Stimulated activated CD8-positive, alpha-beta memory T cell treated with anti-CD3 and anti-CD28 coated beads, Interleukin-7, amount 100 ng/mL, for 24 hours (primary cell): ENCODE data around the gene SRRM1.
"Not testable (repeated sequence)": the region's sequence is repeated elsewhere in the genome, so short reads cannot be mapped to it uniquely, and the experiment has no call there.

Experiments
- DNase-seq: peaks from one replicate; pipeline ENCODE4 v3.0.0-alpha.2; 2020; ENCODE audit warnings: low read depth

Gene SRRM1

GRCh38 chr1:24695202-24695974 lies 52.3 kb downstream of the SRRM1 start:
- no peak for DNase-seq

GRCh38 chr1:24696041-24696755 lies 53.1 kb downstream of the SRRM1 start:
- no peak for DNase-seq

- DNase-seq, result no peak
These were observed 53.7 kb downstream of the SRRM1 start for GRCh38 chr1:24696756-24697330.

- not testable (repeated sequence) for DNase-seq
These were observed 54.4 kb downstream of the SRRM1 start for GRCh38 chr1:24697453-24698001.

GRCh38 chr1:24698326-24698725 lies 55.2 kb downstream of the SRRM1 start:
- DNase-seq, result not testable (repeated sequence)

- DNase-seq, result no peak
These were observed 56.5 kb downstream of the SRRM1 start for GRCh38 chr1:24699628-24700027.

GRCh38 chr1:24702511-24703293 lies 59.6 kb downstream of the SRRM1 start:
- DNase-seq, result no peak

- no peak for DNase-seq
These were observed 61.5 kb downstream of the SRRM1 start for GRCh38 chr1:24704411-24705259.

GRCh38 chr1:24705260-24706073 lies 62.4 kb downstream of the SRRM1 start:
- no peak for DNase-seq

- DNase-seq, result not testable (repeated sequence)
These were observed 62.9 kb downstream of the SRRM1 start for GRCh38 chr1:24706074-24706389.

GRCh38 chr1:24707687-24708086 lies 64.6 kb downstream of the SRRM1 start:
- no peak for DNase-seq

GRCh38 chr1:24708938-24709337 lies 65.8 kb downstream of the SRRM1 start:
- DNase-seq, result no peak

GRCh38 chr1:24709791-24710441 lies 66.8 kb downstream of the SRRM1 start:
- no peak for DNase-seq

- no peak for DNase-seq
These were observed 68.2 kb downstream of the SRRM1 start for GRCh38 chr1:24711329-24711728.

- no peak for DNase-seq
These were observed 70.1 kb downstream of the SRRM1 start for GRCh38 chr1:24713176-24713575.

GRCh38 chr1:24713736-24714135 lies 70.6 kb downstream of the SRRM1 start:
- no peak for DNase-seq

- DNase-seq, result no peak
These were observed 71.9 kb downstream of the SRRM1 start for GRCh38 chr1:24714859-24715520.

- no peak for DNase-seq
These were observed 72.6 kb downstream of the SRRM1 start for GRCh38 chr1:24715658-24716057.
